ENCODE data around the gene CRELD1. TPM values are rescaled to one million over a fixed set of nuclear protein-coding genes. Genes with fewer than 3 reads are reported as not detected.

Gene CRELD1
- total and polyA plus RNA-seq, 2 donors (not counting 1 experiment from before 2014, with no cell fraction given), result 46.8 to 47.6 TPM

GRCh38 chr3:9909221-9910013 is 24.2 kb upstream of the CRELD1 start:
- H3K27ac Mint-ChIP-seq, result no peak overlapping the region
- Histone ChIP-seq H3K4me2 (replicated peaks; ENCODE audit: low read depth, low read length, poor library complexity, severe bottlenecking) (no peak overlapping the region), H3K27me3 (replicated peaks in 1 of 4; ENCODE audit: control extremely low read depth in 1 of 4, control insufficient read depth in 3 of 4, insufficient read depth in 4 of 4, low read length in 3 of 4) (peaks cover 0 to 17% (median 4%) of the 10 kb centered on the region in 4 experiments), H3K36me3 (replicated peaks in 1 of 2; ENCODE audit: control extremely low read depth in 1 of 2, control insufficient read depth in 1 of 2, extremely low read depth in 1 of 2, insufficient read depth in 2 of 2, low read length in 1 of 2) (no peaks in the 10 kb centered on the region), H3K27ac (ENCODE audit: low read length in 2 of 2) (no peak overlapping the region), H3K9me3 (ENCODE audit: control extremely low read depth in 1 of 3, control insufficient read depth in 2 of 3, insufficient read depth in 1 of 3, low read length in 2 of 3) (no peaks in the 10 kb centered on the region), H2AFZ (ENCODE audit: insufficient read depth, low read depth, low read length, poor library complexity, severe bottlenecking) (no peak overlapping the region), H3K9ac (ENCODE audit: low read length) (no peak overlapping the region), H3K79me2 (ENCODE audit: control insufficient read depth, insufficient read depth, low read length) (no peaks in the 10 kb centered on the region), H4K20me1 (ENCODE audit: control insufficient read depth, insufficient read depth, low read length, poor library complexity, severe bottlenecking) (no peaks in the 10 kb centered on the region), H3K4me3 (ENCODE audit: control extremely low read depth in 1 of 5, extremely low read depth in 1 of 5, insufficient read depth in 1 of 5, low read depth in 2 of 5, low read length in 4 of 5) (no peak overlapping the region), H3K4me1 (ENCODE audit: control insufficient read depth in 2 of 2, insufficient read depth in 2 of 2, low read length in 2 of 2) (no peaks in the 10 kb centered on the region)
- WGBS (ENCODE audit: insufficient coverage), result 100% methylated on average over 2 of the region's 7 CpGs
- DNase-seq (no peak), ATAC-seq (ENCODE audit: low read depth) (no peak)
- H3K4me3 Mint-ChIP-seq, result no peak overlapping the region
- no peaks in the 10 kb centered on the region for H3K9me3 Mint-ChIP-seq (ENCODE audit: insufficient read depth)
- intact Hi-C loops (cut with micrococcal nuclease), result no loop called here
- TF ChIP-seq EZH2 (IDR thresholded peaks at IDR 0.05; ENCODE audit: borderline replicate concordance, insufficient read depth, low read depth, low read length, poor library complexity, severe bottlenecking) (no peak), CTCF (IDR thresholded peaks at IDR 0.05) (no peak)
- ChIA-PET CTCF (no interaction called here), POLR2A (interaction anchor here (0.6 kb wide), 1 partner anchor 104 kb away, joined by 4 read pairs; no protein-coding TSS in a partner anchor)
- H3K4me1 Mint-ChIP-seq, result peaks cover 2% of the 10 kb centered on the region
- peaks cover 12% of the 10 kb centered on the region for H3K27me3 Mint-ChIP-seq

- Histone ChIP-seq H2AFZ (ENCODE audit: insufficient read depth, low read depth, low read length, poor library complexity, severe bottlenecking) (no peak overlapping the region), H3K79me2 (ENCODE audit: control insufficient read depth, insufficient read depth, low read length) (no peaks in the 10 kb centered on the region), H3K27ac (ENCODE audit: low read length in 2 of 2) (no peak overlapping the region), H4K20me1 (ENCODE audit: control insufficient read depth, insufficient read depth, low read length, poor library complexity, severe bottlenecking) (no peaks in the 10 kb centered on the region), H3K4me1 (ENCODE audit: control insufficient read depth in 2 of 2, insufficient read depth in 2 of 2, low read length in 2 of 2) (peaks cover 17% of the 10 kb centered on the region in 2 donors), H3K4me2 (replicated peaks; ENCODE audit: low read depth, low read length, poor library complexity, severe bottlenecking) (no peak overlapping the region), H3K27me3 (replicated peaks in 1 of 4; ENCODE audit: control extremely low read depth in 1 of 4, control insufficient read depth in 3 of 4, insufficient read depth in 4 of 4, low read length in 3 of 4) (peaks cover 0 to 29% (median 9%) of the 10 kb centered on the region in 4 experiments), H3K9ac (ENCODE audit: low read length) (no peak overlapping the region), H3K36me3 (replicated peaks in 1 of 2; ENCODE audit: control extremely low read depth in 1 of 2, control insufficient read depth in 1 of 2, extremely low read depth in 1 of 2, insufficient read depth in 2 of 2, low read length in 1 of 2) (no peaks in the 10 kb centered on the region), H3K9me3 (ENCODE audit: control extremely low read depth in 1 of 3, control insufficient read depth in 2 of 3, insufficient read depth in 1 of 3, low read length in 2 of 3) (no peaks in the 10 kb centered on the region), H3K4me3 (ENCODE audit: control extremely low read depth in 1 of 5, extremely low read depth in 1 of 5, insufficient read depth in 1 of 5, low read depth in 2 of 5, low read length in 4 of 5) (no peak overlapping the region)
- H3K4me1 Mint-ChIP-seq, result peaks cover 16% of the 10 kb centered on the region
- no peaks in the 10 kb centered on the region for H3K9me3 Mint-ChIP-seq (ENCODE audit: insufficient read depth)
- H3K4me3 Mint-ChIP-seq, result no peak overlapping the region
- no peak overlapping the region for H3K27ac Mint-ChIP-seq
- TF ChIP-seq EZH2 (IDR thresholded peaks at IDR 0.05; ENCODE audit: borderline replicate concordance, insufficient read depth, low read depth, low read length, poor library complexity, severe bottlenecking) (no peak), CTCF (IDR thresholded peaks at IDR 0.05) (no peak)
- no peak for ATAC-seq (ENCODE audit: low read depth)
- intact Hi-C loops (cut with micrococcal nuclease), result no loop called here
- peaks cover 12% of the 10 kb centered on the region for H3K27me3 Mint-ChIP-seq
- no peak for DNase-seq
- CTCF ChIA-PET, result interaction anchor here (1.3 kb wide), 1 partner anchor 21 kb away, joined by 6 read pairs; the partner anchor contains the start of gene JAGN1
- WGBS (ENCODE audit: insufficient coverage), result 69% methylated on average over 3 of the region's 8 CpGs
- POLR2A ChIA-PET, result no interaction called here
Observed at GRCh38 chr3:9911863-9912262, 21.8 kb upstream of the CRELD1 start.

Data from B cell (primary cell).